Activated T-cell treated with anti-CD3 and anti-CD28 coated beads, Interleukin-2, amount 50 U/mL, for 24 hours (primary cell): Measurements from ENCODE around the gene SIPA1L2.
A peak's percentile ranks its signal among the peaks of the same experiment; 100 is the strongest.

Source experiments
- DNase-seq: peaks from one replicate; pipeline ENCODE4 v3.0.0-alpha.2; 2020
- H3K27ac Mint-ChIP-seq: 2 replicates; pipeline ENCODE4 v1.8.0; 2020; ENCODE audit warnings: mild to moderate bottlenecking, mixed read lengths
- H3K27me3 Mint-ChIP-seq: 2 replicates; pipeline ENCODE4 v1.8.0; 2020; ENCODE audit warnings: mixed read lengths
- H3K36me3 Mint-ChIP-seq: 2 replicates; pipeline ENCODE4 v1.8.0; 2020; ENCODE audit warnings: low read depth, mixed read lengths
- H3K4me1 Mint-ChIP-seq: 2 replicates; pipeline ENCODE4 v1.8.0; 2020; ENCODE audit warnings: low read depth, mixed read lengths
- H3K4me3 Mint-ChIP-seq: 2 replicates; pipeline ENCODE4 v1.8.0; 2020; ENCODE audit warnings: mild to moderate bottlenecking, moderate library complexity, mixed read lengths
- H3K9me3 Mint-ChIP-seq: 2 replicates; pipeline ENCODE4 v1.8.0; 2020; ENCODE audit warnings: mixed read lengths

SIPA1L2 gene

DNA sequence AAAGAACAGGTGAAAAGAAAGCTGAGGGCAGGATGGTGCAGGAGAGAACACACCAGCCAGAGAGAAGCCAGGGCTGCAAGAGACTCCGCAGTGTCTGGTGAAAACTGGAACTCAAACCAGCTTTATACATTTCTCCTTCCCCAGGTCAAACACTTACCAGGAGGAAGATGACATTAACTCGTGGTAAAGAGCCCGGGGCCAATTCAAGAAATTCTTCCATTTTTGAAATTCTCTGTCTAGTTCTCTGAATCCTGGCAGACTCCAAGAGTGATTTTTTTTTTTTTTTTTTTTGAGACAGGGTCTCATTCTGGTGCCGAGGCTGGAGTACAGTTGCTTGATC is 25.8 kb upstream of the SIPA1L2 start:
- Mint-ChIP-seq H3K9me3 (no peaks in the 10 kb centered on the region), H3K4me1 (peaks cover 5% of the 10 kb centered on the region), H3K36me3 (no peaks in the 10 kb centered on the region), H3K4me3 (no peak overlapping the region), H3K27me3 (peaks cover 25% of the 10 kb centered on the region), H3K27ac (no peak overlapping the region)
- no peak for DNase-seq

GRCh38 chr1:232655028-232655745 is 25.3 kb upstream of the SIPA1L2 start:
- Mint-ChIP-seq H3K36me3 (no peaks in the 10 kb centered on the region), H3K4me1 (peaks cover 5% of the 10 kb centered on the region), H3K4me3 (no peak overlapping the region), H3K27me3 (peaks cover 23% of the 10 kb centered on the region), H3K9me3 (no peaks in the 10 kb centered on the region), H3K27ac (no peak overlapping the region)
- DNase-seq = no peak

DNA sequence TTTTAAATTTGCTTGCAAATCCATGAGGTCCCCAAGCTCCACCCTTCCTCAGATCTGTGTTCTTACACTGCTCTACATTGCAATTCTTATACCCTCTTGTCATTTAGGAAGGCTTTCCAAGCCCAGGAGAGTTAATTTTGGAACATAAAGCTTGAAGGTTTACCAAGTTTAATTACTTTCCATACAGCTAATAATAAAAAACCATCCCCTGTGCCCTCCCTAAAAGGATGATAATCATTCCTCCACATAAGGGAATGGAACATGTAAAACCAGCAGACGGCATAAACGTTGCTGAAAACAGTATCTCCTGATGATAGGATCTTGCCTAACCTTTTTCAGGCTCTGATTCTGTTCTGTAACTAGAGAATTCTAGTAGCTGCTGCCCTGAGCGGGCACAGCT is 23.9 kb upstream of the SIPA1L2 start:
- no peaks in the 10 kb centered on the region for H3K9me3 Mint-ChIP-seq
- no peaks in the 10 kb centered on the region for H3K36me3 Mint-ChIP-seq
- H3K27me3 Mint-ChIP-seq = peaks cover 19% of the 10 kb centered on the region
- peaks cover 5% of the 10 kb centered on the region for H3K4me1 Mint-ChIP-seq
- DNase-seq = no peak
- H3K27ac Mint-ChIP-seq = no peak overlapping the region
- H3K4me3 Mint-ChIP-seq = no peak overlapping the region

DNA sequence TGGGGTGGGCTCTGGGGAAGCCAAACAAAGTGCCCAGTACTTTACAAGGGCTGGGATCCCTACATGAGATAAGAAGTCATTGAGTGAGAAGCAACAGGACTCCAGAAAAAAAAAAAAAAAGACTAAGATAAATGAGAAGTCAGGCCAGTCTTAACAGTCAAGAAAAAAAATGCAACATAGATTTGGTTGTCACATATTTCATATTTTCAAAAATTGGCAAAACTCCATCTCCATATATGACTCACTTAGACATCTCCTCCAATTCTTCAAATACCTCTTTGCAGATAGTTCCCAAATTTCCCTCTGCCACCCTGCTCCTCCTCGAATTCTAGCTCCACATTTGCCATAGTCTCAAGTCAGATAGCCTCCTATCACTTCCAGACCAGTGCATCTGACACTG is 20.9 kb upstream of the SIPA1L2 start:
- no peak overlapping the region for H3K4me3 Mint-ChIP-seq
- H3K4me1 Mint-ChIP-seq = peaks cover 5% of the 10 kb centered on the region
- no peak for DNase-seq
- H3K36me3 Mint-ChIP-seq = no peaks in the 10 kb centered on the region
- peaks cover 12% of the 10 kb centered on the region for H3K27me3 Mint-ChIP-seq
- H3K9me3 Mint-ChIP-seq = no peaks in the 10 kb centered on the region
- H3K27ac Mint-ChIP-seq = no peak overlapping the region

- Mint-ChIP-seq H3K36me3 (no peaks in the 10 kb centered on the region), H3K4me1 (peaks cover 3% of the 10 kb centered on the region), H3K9me3 (no peaks in the 10 kb centered on the region), H3K27me3 (peaks cover 9% of the 10 kb centered on the region), H3K27ac (no peak overlapping the region), H3K4me3 (no peak overlapping the region)
- no peak for DNase-seq
Measured at GRCh38 chr1:232650418-232650817, 20.5 kb upstream of the SIPA1L2 start.

GRCh38 chr1:232648316-232648715 is 18.4 kb upstream of the SIPA1L2 start:
- Mint-ChIP-seq H3K27me3 (peaks cover 7% of the 10 kb centered on the region), H3K27ac (no peak overlapping the region), H3K4me3 (no peak overlapping the region), H3K4me1 (no peaks in the 10 kb centered on the region), H3K9me3 (no peaks in the 10 kb centered on the region), H3K36me3 (no peaks in the 10 kb centered on the region)
- no peak for DNase-seq

- H3K27ac Mint-ChIP-seq = no peak overlapping the region
- no peak overlapping the region for H3K4me3 Mint-ChIP-seq
- no peaks in the 10 kb centered on the region for H3K36me3 Mint-ChIP-seq
- no peaks in the 10 kb centered on the region for H3K9me3 Mint-ChIP-seq
- H3K4me1 Mint-ChIP-seq = no peaks in the 10 kb centered on the region
- DNase-seq = no peak
- peaks cover 10% of the 10 kb centered on the region for H3K27me3 Mint-ChIP-seq
Measured at GRCh38 chr1:232644209-232644608, 14.3 kb upstream of the SIPA1L2 start.

DNA sequence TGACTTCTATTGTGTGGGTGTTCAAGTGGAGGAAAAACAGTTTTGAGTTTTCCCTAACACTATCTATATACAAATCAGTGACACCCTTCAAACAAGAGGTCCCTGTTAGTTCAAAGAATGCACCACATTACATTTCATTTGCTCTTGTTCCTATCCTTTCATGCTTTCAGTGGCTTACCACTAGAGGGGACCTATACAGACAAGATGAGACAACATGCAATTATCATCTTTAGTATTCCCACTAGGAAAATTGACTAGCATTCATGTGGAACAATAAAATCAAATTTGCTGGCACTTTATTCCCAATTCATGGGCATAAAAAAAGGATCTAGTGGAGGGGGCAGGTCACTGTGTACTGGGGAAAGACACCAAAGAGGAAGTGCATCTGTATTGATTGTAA is 13.3 kb upstream of the SIPA1L2 start:
- Mint-ChIP-seq H3K9me3 (no peaks in the 10 kb centered on the region), H3K36me3 (no peaks in the 10 kb centered on the region), H3K4me1 (no peaks in the 10 kb centered on the region), H3K27me3 (peaks cover 10% of the 10 kb centered on the region), H3K4me3 (no peak overlapping the region), H3K27ac (no peak overlapping the region)
- no peak for DNase-seq

DNA sequence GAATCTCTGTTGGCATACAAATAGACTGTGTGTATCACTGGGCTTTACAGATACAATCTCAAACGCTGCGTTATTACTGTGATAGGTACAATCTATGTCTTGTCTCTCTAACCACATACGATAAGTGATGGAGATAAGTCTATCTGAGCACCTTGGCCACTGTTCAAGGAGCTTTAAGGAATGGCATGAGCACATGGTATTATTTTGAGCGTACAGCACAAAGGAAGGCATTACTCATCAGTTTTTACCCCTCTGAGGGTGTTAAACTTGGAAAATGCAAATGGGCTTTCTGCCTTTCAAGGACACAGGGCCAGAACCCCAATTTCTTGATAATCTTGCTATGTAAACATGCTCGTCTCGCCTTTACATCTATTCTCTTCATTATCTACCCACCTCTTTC is 11.6 kb upstream of the SIPA1L2 start:
- Mint-ChIP-seq H3K4me3 (no peak overlapping the region), H3K36me3 (no peaks in the 10 kb centered on the region), H3K27me3 (peaks cover 10% of the 10 kb centered on the region), H3K27ac (no peak overlapping the region), H3K4me1 (no peaks in the 10 kb centered on the region), H3K9me3 (no peaks in the 10 kb centered on the region)
- DNase-seq = no peak

GRCh38 chr1:232636799-232637198 is 6.9 kb upstream of the SIPA1L2 start:
- Mint-ChIP-seq H3K27me3 (peaks cover 20% of the 10 kb centered on the region), H3K9me3 (no peaks in the 10 kb centered on the region), H3K4me1 (no peaks in the 10 kb centered on the region), H3K27ac (no peak overlapping the region), H3K4me3 (no peak overlapping the region), H3K36me3 (no peaks in the 10 kb centered on the region)
- DNase-seq = no peak

GRCh38 chr1:232635778-232636356 is 5.9 kb upstream of the SIPA1L2 start:
- Mint-ChIP-seq H3K4me3 (no peak overlapping the region), H3K27ac (no peak overlapping the region), H3K36me3 (no peaks in the 10 kb centered on the region), H3K27me3 (peaks cover 20% of the 10 kb centered on the region), H3K9me3 (no peaks in the 10 kb centered on the region), H3K4me1 (peaks cover 7% of the 10 kb centered on the region)
- no peak for DNase-seq

GRCh38 chr1:232635279-232635678 is 5.3 kb upstream of the SIPA1L2 start:
- DNase-seq = no peak
- Mint-ChIP-seq H3K9me3 (no peaks in the 10 kb centered on the region), H3K27me3 (peaks cover 17% of the 10 kb centered on the region), H3K36me3 (no peaks in the 10 kb centered on the region), H3K27ac (no peak overlapping the region), H3K4me1 (peaks cover 11% of the 10 kb centered on the region), H3K4me3 (no peak overlapping the region)

DNA sequence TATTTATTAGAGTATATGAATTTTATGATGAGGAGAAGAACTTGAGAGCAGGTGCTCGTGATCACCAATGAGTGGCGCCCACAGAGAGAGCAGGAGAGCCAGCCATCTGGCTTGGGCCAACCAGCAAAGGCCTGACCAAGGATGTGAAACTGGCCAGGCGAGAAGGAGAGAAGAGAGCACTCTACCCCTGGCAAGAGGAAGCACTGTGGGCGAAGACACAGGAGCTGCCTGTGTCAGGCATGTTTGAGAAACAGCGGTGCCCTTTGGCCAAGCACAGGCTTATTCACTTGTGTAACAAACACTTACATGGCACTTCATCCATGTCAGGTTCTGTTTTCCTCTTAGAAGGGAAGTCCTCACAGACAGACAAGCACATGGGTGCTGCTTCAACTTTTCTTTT is 4.2 kb upstream of the SIPA1L2 start:
- peaks cover 20% of the 10 kb centered on the region for H3K27me3 Mint-ChIP-seq
- no peak overlapping the region for H3K4me3 Mint-ChIP-seq
- no peaks in the 10 kb centered on the region for H3K9me3 Mint-ChIP-seq
- H3K4me1 Mint-ChIP-seq = peaks cover 14% of the 10 kb centered on the region
- no peak for DNase-seq
- peaks cover 2% of the 10 kb centered on the region for H3K36me3 Mint-ChIP-seq
- no peak overlapping the region for H3K27ac Mint-ChIP-seq

DNA sequence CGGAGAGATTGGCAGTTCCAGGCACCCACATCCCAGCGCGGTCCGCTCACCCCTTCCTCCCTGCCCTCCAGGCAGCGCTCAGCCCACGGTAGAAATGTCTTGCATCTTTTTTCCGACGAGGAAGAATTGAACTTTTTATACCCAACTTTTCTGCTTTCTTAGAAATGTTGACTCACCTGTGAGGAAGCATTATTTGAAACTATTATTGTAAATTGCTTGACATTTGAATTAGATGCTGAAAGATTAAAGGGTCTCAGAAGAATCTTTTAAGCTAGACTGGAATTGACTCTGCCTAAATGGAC is 912 bp upstream of the SIPA1L2 start:
- peak overlapping the region; percentile 76 for H3K4me3 Mint-ChIP-seq
- H3K27ac Mint-ChIP-seq = peak overlapping the region; percentile 28
- peaks cover 2% of the 10 kb centered on the region for H3K36me3 Mint-ChIP-seq
- peaks cover 35% of the 10 kb centered on the region for H3K27me3 Mint-ChIP-seq
- DNase-seq = no peak
- peaks cover 31% of the 10 kb centered on the region for H3K4me1 Mint-ChIP-seq
- no peaks in the 10 kb centered on the region for H3K9me3 Mint-ChIP-seq

GRCh38 chr1:232629250-232630046 is 485 bp downstream of the SIPA1L2 start:
- Mint-ChIP-seq H3K4me1 (peaks cover 37% of the 10 kb centered on the region), H3K9me3 (no peaks in the 10 kb centered on the region), H3K27me3 (peaks cover 30% of the 10 kb centered on the region), H3K27ac (peak overlapping the region; percentile 84), H3K4me3 (peak overlapping the region; percentile 86), H3K36me3 (peaks cover 2% of the 10 kb centered on the region)
- peak; percentile 60 for DNase-seq
